Tibial nerve (tissue), 4 donors: ENCODE data around the gene ZNF227.

Source experiments
- EP300 ChIP-seq, 2 donors: sonication (generic); formaldehyde crosslinking; IDR thresholded peaks; one replicate each; pipeline ENCODE4 v1.6.1; 2017; ENCODE audit warnings: antibody characterized with exemption in 2 of 2, mild to moderate bottlenecking in 1 of 2
- POLR2A ChIP-seq, 2 donors: fragments of 450-650 bp; IDR thresholded peaks; one replicate each; pipeline ENCODE4 v1.6.1; 2017; ENCODE audit warnings: antibody characterized with exemption in 2 of 2, mild to moderate bottlenecking in 2 of 2, moderate library complexity in 2 of 2
- TF ChIP-seq, protein P1 (sequence below), 5 experiments: fragments of 200-600 bp in 3 of 5; fragments of 450-650 bp in 2 of 5; sonication (generic) in 3 of 5; IDR thresholded peaks; one replicate each; pipeline ENCODE4 v1.5.1; 2016 to 2019; ENCODE audit warnings: antibody characterized with exemption in 5 of 5, mild to moderate bottlenecking in 3 of 5, moderate library complexity in 2 of 5

DNA sequence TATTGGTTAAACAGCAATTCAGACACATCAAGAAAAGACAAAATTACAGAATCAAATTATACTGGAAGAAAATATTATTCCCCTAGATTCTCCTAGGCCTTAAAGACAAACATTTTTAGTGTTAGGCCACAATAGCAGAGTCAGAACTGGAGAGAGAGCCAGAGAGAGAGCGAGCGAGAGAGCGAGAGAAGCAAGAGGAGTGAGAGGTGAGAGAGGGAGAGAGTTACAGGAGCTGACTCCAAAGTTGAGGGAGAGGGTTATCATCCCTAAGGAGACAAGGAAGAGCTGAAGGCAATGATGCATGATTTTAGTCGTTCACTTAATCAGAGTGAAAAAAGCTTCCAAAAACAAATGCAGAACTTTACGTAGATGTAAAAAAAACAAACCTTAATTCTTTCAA lies 20.2 kb upstream of the ZNF227 start:
- TF ChIP-seq EP300 (IDR thresholded peaks at IDR 0.05) (no peak), POLR2A (IDR thresholded peaks at IDR 0.05) (no peak)
- TF ChIP-seq, protein P1, sequence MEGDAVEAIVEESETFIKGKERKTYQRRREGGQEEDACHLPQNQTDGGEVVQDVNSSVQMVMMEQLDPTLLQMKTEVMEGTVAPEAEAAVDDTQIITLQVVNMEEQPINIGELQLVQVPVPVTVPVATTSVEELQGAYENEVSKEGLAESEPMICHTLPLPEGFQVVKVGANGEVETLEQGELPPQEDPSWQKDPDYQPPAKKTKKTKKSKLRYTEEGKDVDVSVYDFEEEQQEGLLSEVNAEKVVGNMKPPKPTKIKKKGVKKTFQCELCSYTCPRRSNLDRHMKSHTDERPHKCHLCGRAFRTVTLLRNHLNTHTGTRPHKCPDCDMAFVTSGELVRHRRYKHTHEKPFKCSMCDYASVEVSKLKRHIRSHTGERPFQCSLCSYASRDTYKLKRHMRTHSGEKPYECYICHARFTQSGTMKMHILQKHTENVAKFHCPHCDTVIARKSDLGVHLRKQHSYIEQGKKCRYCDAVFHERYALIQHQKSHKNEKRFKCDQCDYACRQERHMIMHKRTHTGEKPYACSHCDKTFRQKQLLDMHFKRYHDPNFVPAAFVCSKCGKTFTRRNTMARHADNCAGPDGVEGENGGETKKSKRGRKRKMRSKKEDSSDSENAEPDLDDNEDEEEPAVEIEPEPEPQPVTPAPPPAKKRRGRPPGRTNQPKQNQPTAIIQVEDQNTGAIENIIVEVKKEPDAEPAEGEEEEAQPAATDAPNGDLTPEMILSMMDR (IDR thresholded peaks at IDR 0.05) = no peak
